ENCODE measurements around the gene CREM. TPM values are rescaled to one million over a fixed set of nuclear protein-coding genes. Genes with fewer than 3 reads are reported as not detected.

The CREM gene
- total and polyA plus RNA-seq, 7 donors, result 18.8 to 336 (median 39.2) TPM

GRCh38 chr10:35195361-35196306, 69.0 kb downstream of the CREM start:
- TF ChIP-seq CTCF (IDR thresholded peaks at IDR 0.05), result peak; percentile 89
- no peaks in the 10 kb centered on the region for H3K9me3 ChIP-seq
- H3K4me3 ChIP-seq, result peak overlapping the region; percentile 63
- H3K36me3 ChIP-seq (ENCODE audit: insufficient read depth in 1 of 2, low read depth in 1 of 2), result no peaks in the 10 kb centered on the region
- intact Hi-C loops (cut with DNase I), result loop anchor here (1.0 to 5.0 kb wide), 2 partner anchors 68 kb away; partner anchors contain the start of gene CREM (in 1 of the 2)
- ATAC-seq (peak; percentile 84 to 91 (median 90)), DNase-seq (peak in 1 of 2 donors; percentile 48)
- no peaks in the 10 kb centered on the region for H3K27me3 ChIP-seq (ENCODE audit: insufficient read depth in 3 of 3, low read length in 2 of 3)
- peak overlapping the region; percentile 87 for H3K27ac ChIP-seq
- 1% methylated on average over 15 of the region's 15 CpGs for WGBS, 3 donors
- H3K4me1 ChIP-seq, result peaks cover 8% of the 10 kb centered on the region

GRCh38 chr10:35200487-35200886, 73.8 kb downstream of the CREM start:
- Histone ChIP-seq H3K36me3 (ENCODE audit: insufficient read depth in 1 of 2, low read depth in 1 of 2) (no peaks in the 10 kb centered on the region), H3K27me3 (ENCODE audit: insufficient read depth in 3 of 3, low read length in 2 of 3) (no peaks in the 10 kb centered on the region), H3K27ac (no peak overlapping the region), H3K4me1 (peaks cover under 1% of the 10 kb centered on the region), H3K4me3 (no peak overlapping the region), H3K9me3 (no peaks in the 10 kb centered on the region)
- no peak for DNase-seq
- ATAC-seq, result no peak
- no peak for TF ChIP-seq CTCF (IDR thresholded peaks at IDR 0.05)
- intact Hi-C loops (cut with DNase I), result no loop called here
- WGBS, 3 donors, result 63% methylated on average over 1 of the region's 1 CpG

- WGBS, 3 donors, result 88 to 92% (median 89%) methylated on average over 4 of the region's 4 CpGs
- no peak overlapping the region for H3K4me3 ChIP-seq
- DNase-seq, result no peak
- ATAC-seq, result no peak
- H3K9me3 ChIP-seq, result no peaks in the 10 kb centered on the region
- H3K36me3 ChIP-seq (ENCODE audit: insufficient read depth in 1 of 2, low read depth in 1 of 2), result no peaks in the 10 kb centered on the region
- no peak overlapping the region for H3K27ac ChIP-seq
- intact Hi-C loops (cut with DNase I), result loop anchor here in 1 of 2 donors (1.0 kb wide), 1 partner anchor 23 kb away; no protein-coding TSS in a partner anchor
- TF ChIP-seq CTCF (IDR thresholded peaks at IDR 0.05), result no peak
- H3K4me1 ChIP-seq, result no peaks in the 10 kb centered on the region
- no peaks in the 10 kb centered on the region for H3K27me3 ChIP-seq (ENCODE audit: insufficient read depth in 3 of 3, low read length in 2 of 3)
These were observed 74.6 kb downstream of the CREM start for GRCh38 chr10:35201234-35201633.

- ATAC-seq, result no peak
- intact Hi-C loops (cut with DNase I), result no loop called here
These were observed 75.4 kb downstream of the CREM start for GRCh38 chr10:35202050-35202449.

More at GRCh38 chr10:35202050-35202449, 75.4 kb downstream of the CREM start:
- no peaks in the 10 kb centered on the region for H3K4me1 ChIP-seq
- no peak for DNase-seq
- no peak overlapping the region for H3K27ac ChIP-seq
- no peak for TF ChIP-seq CTCF (IDR thresholded peaks at IDR 0.05)
- no peaks in the 10 kb centered on the region for H3K9me3 ChIP-seq
- peaks cover 0 to 5% of the 10 kb centered on the region in 2 donors for H3K36me3 ChIP-seq (ENCODE audit: insufficient read depth in 1 of 2, low read depth in 1 of 2)
- no peaks in the 10 kb centered on the region for H3K27me3 ChIP-seq (ENCODE audit: insufficient read depth in 3 of 3, low read length in 2 of 3)
- H3K4me3 ChIP-seq, result no peak overlapping the region

Data from psoas muscle (tissue), 8 donors.